HL-60 (cell line): Measurements from ENCODE around the gene TMEM63A.

ENCODE experiments used
- microRNA-seq: library from miRNA; unstranded; fragments of <30 nt; microRNA quantifications from one replicate; pipeline ENCODE4, GENCODE V29; 2018

The TMEM63A gene

Small RNAs within 50 kb of the gene (microRNA-seq; reads per million reads assigned to microRNA genes)
- gene MIR6741 = 0.90 reads per million
